ENCODE measurements around the gene ENO3. TPM values are rescaled to one million over a fixed set of nuclear protein-coding genes. Genes with fewer than 3 reads are reported as not detected.
A peak's percentile ranks its signal among the peaks of the same experiment; 100 is the strongest.
"Not testable (repeated sequence)": the region's sequence is repeated elsewhere in the genome, so short reads cannot be mapped to it uniquely, and the experiment has no call there.

The ENO3 gene
- 10 to 100 TPM; 31.3 to 34.0 TPM for total RNA-seq

DNA sequence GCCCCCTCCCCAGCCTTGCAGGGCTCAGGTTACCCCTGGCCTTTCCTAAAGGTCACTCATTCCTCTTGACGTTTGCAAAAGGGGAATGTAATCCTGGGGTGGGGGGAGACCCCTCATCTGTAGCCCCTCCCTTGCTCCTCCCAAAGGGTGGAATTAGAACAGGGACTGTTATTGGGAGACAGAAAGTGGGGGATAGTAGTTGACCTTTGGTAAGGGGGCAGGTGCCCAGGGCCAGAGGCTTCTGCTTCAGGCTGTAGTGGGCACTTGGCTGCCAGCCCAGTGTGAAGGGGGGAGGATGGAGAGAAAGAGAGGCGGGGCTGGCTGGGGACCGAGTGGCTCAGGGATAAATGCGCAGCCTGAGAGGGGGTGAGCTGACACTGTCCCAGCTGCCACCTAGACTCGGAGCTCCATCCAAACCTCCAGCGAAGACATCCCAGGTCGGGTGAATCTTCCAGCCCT lies at the start of gene ENO3:
TSS of gene ENO3 (plus strand) at position 374 of the 459 bp plus-strand sequence. CDS start 711 bp downstream, outside the sequence.
- intact Hi-C loops (cut with micrococcal nuclease) = no loop called here
- Mint-ChIP-seq H3K4me1 (ENCODE audit: low read depth) (peaks cover 13% of the 10 kb centered on the region), H3K4me3 (peak within 1 kb of the TSS; percentile 97), H3K36me3 (ENCODE audit: low read depth) (peaks cover 23% of the 10 kb centered on the region), H3K27me3 (no peaks in the 10 kb centered on the region), H3K9me3 (no peaks in the 10 kb centered on the region), H3K27ac (peak within 1 kb of the TSS; percentile 97)
- ATAC-seq (no peak), DNase-seq (no peak)
- TF ChIP-seq, protein P1, sequence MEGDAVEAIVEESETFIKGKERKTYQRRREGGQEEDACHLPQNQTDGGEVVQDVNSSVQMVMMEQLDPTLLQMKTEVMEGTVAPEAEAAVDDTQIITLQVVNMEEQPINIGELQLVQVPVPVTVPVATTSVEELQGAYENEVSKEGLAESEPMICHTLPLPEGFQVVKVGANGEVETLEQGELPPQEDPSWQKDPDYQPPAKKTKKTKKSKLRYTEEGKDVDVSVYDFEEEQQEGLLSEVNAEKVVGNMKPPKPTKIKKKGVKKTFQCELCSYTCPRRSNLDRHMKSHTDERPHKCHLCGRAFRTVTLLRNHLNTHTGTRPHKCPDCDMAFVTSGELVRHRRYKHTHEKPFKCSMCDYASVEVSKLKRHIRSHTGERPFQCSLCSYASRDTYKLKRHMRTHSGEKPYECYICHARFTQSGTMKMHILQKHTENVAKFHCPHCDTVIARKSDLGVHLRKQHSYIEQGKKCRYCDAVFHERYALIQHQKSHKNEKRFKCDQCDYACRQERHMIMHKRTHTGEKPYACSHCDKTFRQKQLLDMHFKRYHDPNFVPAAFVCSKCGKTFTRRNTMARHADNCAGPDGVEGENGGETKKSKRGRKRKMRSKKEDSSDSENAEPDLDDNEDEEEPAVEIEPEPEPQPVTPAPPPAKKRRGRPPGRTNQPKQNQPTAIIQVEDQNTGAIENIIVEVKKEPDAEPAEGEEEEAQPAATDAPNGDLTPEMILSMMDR (IDR thresholded peaks at IDR 0.05) = no peak
- CTCF ChIA-PET = interaction anchor here (0.7 to 1.5 kb wide), 4 partner anchors 11 to 42 kb away, joined by 3 to 5 read pairs (median 4); partner anchors contain the start of gene SPAG7
- POLR2A ChIA-PET = interaction anchor here (1.0 to 20.8 kb wide), 8 partner anchors 8 to 129 kb away, joined by 3 to 627 read pairs (median 8); partner anchors contain the start of genes INCA1, KIF1C, RNF167 and SLC25A11

DNA sequence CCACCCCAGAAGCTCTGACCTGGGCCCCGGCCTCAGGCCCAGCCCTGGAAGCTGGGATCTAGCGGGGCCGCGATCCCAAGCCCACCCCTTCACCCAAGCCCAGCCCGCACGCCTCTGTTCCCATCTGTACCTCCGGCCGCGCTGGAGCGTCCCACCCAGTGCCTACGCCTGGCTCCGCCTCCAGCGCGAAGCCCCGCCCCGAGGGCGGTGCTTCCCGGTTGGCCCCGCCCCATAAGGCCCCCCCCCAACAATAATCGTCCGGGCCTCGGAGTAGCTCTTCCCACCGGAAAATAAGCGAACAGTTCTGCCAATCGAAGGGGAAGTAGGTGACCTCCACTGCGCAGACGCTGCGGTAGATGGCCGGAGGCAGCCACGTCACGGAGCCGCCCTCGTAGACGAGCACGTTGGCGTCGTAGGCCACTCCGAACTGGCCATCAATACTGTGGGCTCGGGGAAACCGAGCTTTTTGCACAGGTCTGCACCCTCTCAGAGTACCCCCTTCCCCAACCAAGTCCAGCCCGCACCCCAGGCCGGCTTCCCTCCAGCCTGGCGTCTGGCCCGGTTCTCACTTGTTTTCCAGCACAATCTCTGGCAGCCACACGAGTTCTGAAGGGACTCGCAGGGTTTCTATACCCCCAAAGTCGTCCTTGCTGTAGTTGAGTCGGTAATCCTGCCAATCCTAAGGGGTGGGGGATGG lies 49.1 kb upstream of the ENO3 start:
- POLR2A ChIA-PET = interaction anchor here (0.6 to 5.8 kb wide), 8 partner anchors 7 to 201 kb away, joined by 3 to 41 read pairs (median 4); partner anchors contain the start of genes ARRB2, PFN1, RNF167 and SLC25A11

DNA sequence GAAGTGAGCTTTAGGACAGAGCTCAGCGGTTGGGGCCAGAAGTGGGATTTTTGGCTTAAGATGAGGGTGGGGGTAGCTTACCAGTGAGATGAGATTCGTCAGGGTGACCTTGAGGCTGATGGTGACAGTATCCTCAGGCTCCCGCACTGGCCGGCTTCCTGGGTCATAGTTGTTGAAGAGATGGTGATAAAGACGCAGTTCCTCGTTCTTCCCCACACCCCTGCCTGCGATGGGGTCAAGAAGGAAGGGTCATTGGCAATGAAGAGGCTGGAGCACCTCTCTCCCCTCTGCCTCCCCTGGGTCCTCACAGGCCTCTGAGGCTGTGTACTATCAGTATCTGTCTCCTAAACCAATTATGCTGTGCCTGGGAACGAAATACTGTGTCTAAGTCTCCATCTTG lies 48.4 kb upstream of the ENO3 start:
- TF ChIP-seq, protein P1 (IDR thresholded peaks at IDR 0.05) = no peak
- POLR2A ChIA-PET = interaction anchor here (1.1 to 5.8 kb wide), 4 partner anchors 20 to 45 kb away, joined by 3 to 41 read pairs (median 6); partner anchors contain the start of genes PFN1, RNF167 and SLC25A11
- H3K27me3 Mint-ChIP-seq = no peaks in the 10 kb centered on the region
- intact Hi-C loops (cut with micrococcal nuclease) = loop anchor here (10.0 kb wide), 1 partner anchor 162 kb away; no protein-coding TSS in a partner anchor
- H3K9me3 Mint-ChIP-seq = no peaks in the 10 kb centered on the region
- peaks cover 34% of the 10 kb centered on the region for H3K4me1 Mint-ChIP-seq (ENCODE audit: low read depth)
- peaks cover 14% of the 10 kb centered on the region for H3K36me3 Mint-ChIP-seq (ENCODE audit: low read depth)
- CTCF ChIA-PET = interaction anchor here (0.8 to 2.4 kb wide), 16 partner anchors 12 to 336 kb away, joined by 3 to 19 read pairs (median 4); partner anchors contain the start of genes PSMB6, RNF167, SLC25A11 and SPAG7
- peak overlapping the region; percentile 75 for H3K27ac Mint-ChIP-seq
- DNase-seq (no peak), ATAC-seq (no peak)
- no peak overlapping the region for H3K4me3 Mint-ChIP-seq

More for the DNA sequence above, 49.1 kb upstream of the ENO3 start:
- Mint-ChIP-seq H3K36me3 (ENCODE audit: low read depth) (peaks cover 16% of the 10 kb centered on the region), H3K27me3 (no peaks in the 10 kb centered on the region), H3K9me3 (no peaks in the 10 kb centered on the region), H3K4me3 (peak overlapping the region; percentile 94), H3K4me1 (ENCODE audit: low read depth) (peaks cover 34% of the 10 kb centered on the region), H3K27ac (no peak overlapping the region)
- CTCF ChIA-PET = interaction anchor here (1.2 to 2.4 kb wide), 6 partner anchors 12 to 335 kb away, joined by 3 to 19 read pairs (median 7); partner anchors contain the start of genes PSMB6, RNF167 and SLC25A11
- intact Hi-C loops (cut with micrococcal nuclease) = loop anchor here (10.0 kb wide), 1 partner anchor 163 kb away; no protein-coding TSS in a partner anchor
- ATAC-seq = no peak
- peak; percentile 20 for DNase-seq
- TF ChIP-seq, protein P1 (IDR thresholded peaks at IDR 0.05) = no peak

DNA sequence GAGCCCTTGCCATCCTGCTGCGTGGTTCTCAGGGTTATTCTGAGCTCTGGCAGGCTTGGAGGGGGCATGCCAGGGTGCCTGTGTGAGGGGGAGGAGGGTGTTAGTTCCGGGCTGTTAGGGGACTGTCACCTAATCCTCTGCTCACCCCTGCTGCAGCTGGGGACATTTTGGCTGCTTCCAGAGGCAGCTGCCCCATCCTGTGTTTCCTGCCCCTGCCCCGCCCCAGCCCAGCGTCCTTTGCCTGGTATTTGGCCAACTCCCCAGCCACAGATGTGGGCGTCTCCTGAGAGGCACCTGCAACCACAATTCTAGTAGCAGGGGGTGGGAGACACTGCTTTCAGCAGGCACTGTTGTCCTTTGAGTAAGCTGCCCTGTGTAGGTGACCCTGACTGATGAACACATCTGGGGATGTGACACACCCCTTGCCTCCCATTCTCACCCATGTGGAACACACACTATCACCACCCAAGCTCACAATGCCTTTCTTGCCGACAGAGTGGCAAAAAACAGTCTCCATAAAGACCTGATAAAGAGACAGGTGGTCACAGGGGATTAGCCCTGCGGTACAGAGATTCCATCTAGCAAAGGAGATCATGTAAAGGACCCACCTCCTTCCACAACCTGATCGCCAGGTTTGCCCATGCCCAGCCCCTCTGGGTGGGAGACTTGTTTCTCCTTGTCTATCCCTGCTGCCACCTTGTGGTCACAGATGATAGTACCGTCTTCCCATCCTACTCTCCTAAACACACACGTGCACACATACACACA lies 47.7 kb upstream of the ENO3 start, which contains the start of gene CHRNE:
TSS of gene CHRNE (minus strand) at position 48 of the 768 bp plus-strand sequence. CDS start at position 13, 35 bp downstream.
- ChIA-PET CTCF (interaction anchor here (0.6 to 2.4 kb wide), 22 partner anchors 11 to 293 kb away, joined by 3 to 19 read pairs (median 4); partner anchors contain the start of genes PSMB6, RNF167, SLC25A11 and SPAG7), POLR2A (interaction anchor here (0.6 to 5.8 kb wide), 5 partner anchors 21 to 208 kb away, joined by 3 to 41 read pairs (median 5); partner anchors contain the start of genes PFN1, RNF167 and SLC25A11)
- Mint-ChIP-seq H3K4me3 (peak within 1 kb of the TSS; percentile 34), H3K9me3 (no peaks in the 10 kb centered on the region), H3K36me3 (ENCODE audit: low read depth) (peaks cover 14% of the 10 kb centered on the region), H3K4me1 (ENCODE audit: low read depth) (peaks cover 34% of the 10 kb centered on the region), H3K27ac (peak within 1 kb of the TSS; percentile 75), H3K27me3 (no peaks in the 10 kb centered on the region)
- TF ChIP-seq, protein P1 (IDR thresholded peaks at IDR 0.05) = peak; percentile 95
- intact Hi-C loops (cut with micrococcal nuclease) = loop anchor here (10.0 kb wide), 1 partner anchor 162 kb away; no protein-coding TSS in a partner anchor
- DNase-seq = peak; percentile 91
- peak; percentile 52 for ATAC-seq

DNA sequence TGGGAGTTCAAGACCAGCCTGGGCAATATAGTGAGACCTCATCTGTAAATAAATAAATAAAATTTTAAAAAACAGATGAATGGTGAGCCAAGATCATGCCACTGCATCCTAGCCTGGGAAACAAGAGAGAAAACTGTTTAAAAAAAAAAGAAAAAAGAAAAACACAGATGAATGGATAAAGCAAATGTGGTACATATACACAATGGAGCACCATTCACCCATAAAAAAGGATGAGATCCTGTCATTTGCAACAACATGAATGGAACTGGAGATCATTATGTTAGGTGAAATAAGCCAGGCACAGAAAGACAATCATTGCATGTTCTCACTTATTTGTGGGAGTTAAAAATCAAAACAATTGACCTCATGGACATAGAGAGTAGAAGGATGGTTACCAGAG lies 44.3 kb upstream of the ENO3 start:
- POLR2A ChIA-PET; H3K9me3 Mint-ChIP-seq; CTCF ChIA-PET; ATAC-seq; H3K27me3 Mint-ChIP-seq; H3K27ac Mint-ChIP-seq; DNase-seq; H3K4me3 Mint-ChIP-seq; H3K36me3 Mint-ChIP-seq (ENCODE audit: low read depth): not testable (repeated sequence)
- peaks cover 27% of the 10 kb centered on the region for H3K4me1 Mint-ChIP-seq (ENCODE audit: low read depth)
- intact Hi-C loops (cut with micrococcal nuclease) = loop anchor here (10.0 kb wide), 1 partner anchor 158 kb away; no protein-coding TSS in a partner anchor
